Activated naive CD8-positive, alpha-beta T cell (primary cell): Measurements from ENCODE around the gene THBS1.

Experiments
- H3K27ac Mint-ChIP-seq: one replicate; pipeline ENCODE4 v1.8.0; 2021; ENCODE audit warnings: mixed read lengths
- H3K27me3 Mint-ChIP-seq: one replicate; pipeline ENCODE4 v1.8.0; 2021; ENCODE audit warnings: mixed read lengths
- H3K36me3 Mint-ChIP-seq: one replicate; pipeline ENCODE4 v1.8.0; 2021; ENCODE audit warnings: mixed read lengths
- H3K4me1 Mint-ChIP-seq: one replicate; pipeline ENCODE4 v1.8.0; 2021; ENCODE audit warnings: low read depth, mixed read lengths
- H3K4me3 Mint-ChIP-seq: one replicate; pipeline ENCODE4 v1.8.0; 2021; ENCODE audit warnings: mild to moderate bottlenecking, mixed read lengths
- H3K9me3 Mint-ChIP-seq: one replicate; pipeline ENCODE4 v1.8.0; 2021; ENCODE audit warnings: low read depth, mixed read lengths

THBS1 gene

DNA sequence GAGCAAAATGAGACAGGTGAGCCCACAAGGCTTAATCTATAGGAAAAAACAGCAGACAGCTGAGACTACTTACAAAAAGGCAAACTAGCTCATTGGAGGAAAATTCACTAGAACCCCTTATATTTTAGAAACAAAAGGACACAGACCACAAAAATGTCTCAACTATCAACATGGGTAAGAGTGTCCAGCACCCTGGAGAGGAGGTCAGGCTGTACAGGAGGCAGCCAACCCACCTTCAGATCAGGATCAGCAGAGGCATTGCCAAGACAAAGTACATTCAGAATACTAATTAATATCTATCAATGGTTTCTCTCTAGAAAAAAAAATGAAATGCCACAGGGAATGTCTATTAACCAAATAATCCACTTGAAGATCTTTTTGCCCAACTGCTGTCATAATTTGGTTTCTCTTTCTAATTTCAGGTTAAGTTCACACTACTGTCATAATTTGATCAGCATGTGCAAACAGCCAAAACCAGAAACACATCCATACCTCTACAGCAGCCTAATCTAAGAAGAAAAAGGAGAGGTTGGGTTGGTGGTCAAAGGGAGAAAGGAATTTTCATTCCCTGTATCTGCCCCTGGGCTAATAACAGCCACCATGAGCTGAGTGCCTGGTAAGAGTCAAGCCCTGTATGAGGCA is 26.0 kb upstream of the THBS1 start:
- Mint-ChIP-seq H3K27me3 (no peaks in the 10 kb centered on the region), H3K36me3 (no peaks in the 10 kb centered on the region), H3K4me3 (no peak overlapping the region), H3K4me1 (no peaks in the 10 kb centered on the region), H3K9me3 (no peaks in the 10 kb centered on the region), H3K27ac (no peak overlapping the region)

DNA sequence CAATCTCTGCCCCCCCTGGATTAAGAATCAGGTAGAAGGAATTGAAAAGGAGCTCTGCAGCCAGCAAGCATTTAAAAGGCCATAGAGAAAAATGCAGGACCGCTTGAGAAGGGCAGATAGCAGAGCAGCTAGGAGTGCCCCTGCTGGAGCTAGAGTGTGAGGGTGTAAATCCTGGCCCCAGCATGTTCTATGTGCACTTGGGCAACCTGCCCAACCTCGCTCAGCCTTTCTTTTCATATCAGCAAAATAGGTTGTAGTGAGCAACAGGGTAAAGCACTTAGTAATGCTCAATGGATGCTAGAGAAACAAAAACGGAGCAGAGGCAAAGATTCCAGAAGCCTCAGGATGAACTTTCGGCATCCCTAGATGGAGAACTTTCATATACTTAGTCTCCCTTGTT is 25.0 kb upstream of the THBS1 start:
- H3K4me1 Mint-ChIP-seq: no peaks in the 10 kb centered on the region
- H3K36me3 Mint-ChIP-seq: no peaks in the 10 kb centered on the region
- H3K9me3 Mint-ChIP-seq: no peaks in the 10 kb centered on the region
- no peak overlapping the region for H3K4me3 Mint-ChIP-seq
- H3K27me3 Mint-ChIP-seq: no peaks in the 10 kb centered on the region
- no peak overlapping the region for H3K27ac Mint-ChIP-seq

DNA sequence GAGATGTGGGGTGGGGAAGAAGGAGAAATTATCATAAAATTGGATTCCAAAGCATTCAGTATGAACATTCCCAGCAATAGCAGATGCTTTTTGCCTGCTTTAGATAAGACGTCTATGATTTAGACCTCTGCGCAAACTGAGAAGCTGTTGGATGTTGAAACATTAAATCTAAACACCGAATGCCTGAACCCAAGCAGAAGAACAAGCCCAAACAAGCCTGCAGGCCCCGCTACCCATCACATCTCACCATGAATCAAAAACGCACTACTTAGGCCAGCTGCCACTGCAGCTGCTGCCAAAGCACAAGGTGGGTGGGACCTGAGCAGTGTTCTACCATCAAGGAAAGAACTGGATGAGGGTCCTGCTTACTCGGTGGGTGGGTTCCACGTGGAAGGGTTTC is 24.4 kb upstream of the THBS1 start:
- no peak overlapping the region for H3K4me3 Mint-ChIP-seq
- no peaks in the 10 kb centered on the region for H3K27me3 Mint-ChIP-seq
- H3K36me3 Mint-ChIP-seq: no peaks in the 10 kb centered on the region
- no peaks in the 10 kb centered on the region for H3K4me1 Mint-ChIP-seq
- H3K9me3 Mint-ChIP-seq: no peaks in the 10 kb centered on the region
- H3K27ac Mint-ChIP-seq: no peak overlapping the region

DNA sequence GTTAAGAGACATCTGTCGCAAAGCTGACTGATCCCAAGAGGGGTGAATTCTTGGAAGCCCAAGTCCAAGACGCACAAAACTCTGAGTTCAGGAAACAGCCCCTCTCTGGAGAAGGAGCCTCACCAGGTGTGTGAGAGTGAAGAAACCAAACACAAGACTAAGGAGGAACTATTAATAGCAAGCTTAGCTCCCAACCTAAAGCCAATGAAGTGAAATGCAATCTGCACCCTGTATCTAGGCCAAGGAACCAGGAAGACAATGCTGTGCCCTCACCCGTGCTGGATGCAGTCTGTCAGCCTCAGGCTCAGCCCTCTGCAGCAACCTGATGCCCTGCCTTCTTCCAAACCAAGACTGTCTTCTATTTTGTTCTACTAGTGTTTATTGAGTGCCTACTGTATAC is 22.5 kb upstream of the THBS1 start:
- no peaks in the 10 kb centered on the region for H3K36me3 Mint-ChIP-seq
- no peaks in the 10 kb centered on the region for H3K27me3 Mint-ChIP-seq
- no peak overlapping the region for H3K4me3 Mint-ChIP-seq
- H3K4me1 Mint-ChIP-seq: no peaks in the 10 kb centered on the region
- no peaks in the 10 kb centered on the region for H3K9me3 Mint-ChIP-seq
- no peak overlapping the region for H3K27ac Mint-ChIP-seq

DNA sequence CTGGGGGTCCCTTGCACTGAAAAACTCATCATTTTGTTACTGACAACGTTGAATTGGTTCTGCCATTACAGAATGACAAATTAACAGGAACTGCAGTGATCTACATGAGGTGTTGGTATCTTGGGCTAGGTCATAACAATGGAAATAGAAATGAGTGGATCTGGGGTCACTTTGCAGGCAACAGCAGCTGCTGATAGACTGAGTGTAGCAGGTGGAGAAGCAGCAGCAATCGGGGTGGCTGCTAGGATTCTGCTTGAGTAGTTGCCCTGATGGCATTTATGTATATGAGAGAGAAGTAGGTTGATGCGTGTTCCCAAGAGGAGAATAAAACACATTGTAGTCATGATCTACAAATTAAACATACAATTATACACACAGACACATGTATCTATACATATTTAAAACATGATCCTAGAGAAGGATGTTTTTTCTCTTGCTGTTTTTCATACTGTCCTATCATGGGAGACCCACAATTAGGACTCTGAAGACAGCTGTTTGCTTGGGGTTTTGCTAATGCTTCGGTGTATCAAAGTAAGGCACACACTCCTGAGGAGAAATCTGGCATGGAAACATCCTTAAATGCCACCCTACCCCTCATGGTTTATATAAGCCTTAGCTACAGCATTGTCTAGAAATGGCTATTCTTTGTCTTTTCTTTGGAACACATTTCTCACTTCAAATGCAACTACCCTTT is 15.8 kb upstream of the THBS1 start:
- Mint-ChIP-seq H3K27ac (no peak overlapping the region), H3K27me3 (no peaks in the 10 kb centered on the region), H3K4me1 (no peaks in the 10 kb centered on the region), H3K9me3 (no peaks in the 10 kb centered on the region), H3K36me3 (no peaks in the 10 kb centered on the region), H3K4me3 (no peak overlapping the region)

DNA sequence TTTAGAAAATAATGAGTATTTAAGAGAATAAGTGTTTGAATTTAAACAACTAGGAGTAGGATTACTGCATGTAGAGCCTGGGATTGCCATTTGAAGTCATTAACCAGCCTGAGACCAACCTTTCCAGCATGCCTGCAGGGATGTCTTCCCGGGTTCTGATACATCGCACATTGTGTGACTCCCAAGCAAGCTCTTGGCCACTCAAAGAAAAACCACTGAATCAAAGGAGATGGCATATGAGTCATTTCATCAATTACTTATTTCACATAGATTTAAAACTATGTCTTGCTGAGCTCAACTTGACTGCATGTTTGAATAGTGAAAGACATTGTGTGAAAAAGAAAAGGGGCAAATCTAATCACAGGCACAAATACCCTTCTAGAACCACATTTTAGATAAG is 15.0 kb upstream of the THBS1 start:
- Mint-ChIP-seq H3K27ac (no peak overlapping the region), H3K9me3 (no peaks in the 10 kb centered on the region), H3K27me3 (no peaks in the 10 kb centered on the region), H3K36me3 (no peaks in the 10 kb centered on the region), H3K4me1 (no peaks in the 10 kb centered on the region), H3K4me3 (no peak overlapping the region)

DNA sequence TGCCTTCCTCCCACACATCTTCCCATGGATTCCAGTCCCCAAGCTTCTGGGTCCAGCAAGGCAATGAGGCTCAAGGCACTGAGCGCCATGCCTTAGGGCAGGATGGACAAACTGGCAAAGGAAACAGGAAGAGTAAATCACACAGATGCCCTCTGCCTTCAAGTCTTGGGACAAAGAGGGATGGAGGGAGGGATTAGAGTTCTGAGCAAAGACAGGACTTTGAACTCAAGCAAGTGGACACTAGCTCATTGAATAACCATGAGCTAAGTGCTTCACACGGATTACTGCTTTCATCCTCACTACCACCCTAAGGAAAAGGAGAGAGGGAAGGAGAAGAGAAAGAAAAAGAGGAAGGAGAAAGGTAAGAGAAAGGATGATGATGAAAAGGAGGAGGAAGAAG is 7.6 kb upstream of the THBS1 start:
- Mint-ChIP-seq H3K4me3 (no peak overlapping the region), H3K4me1 (no peaks in the 10 kb centered on the region), H3K27me3 (peaks cover 16% of the 10 kb centered on the region), H3K9me3 (no peaks in the 10 kb centered on the region), H3K36me3 (no peaks in the 10 kb centered on the region), H3K27ac (no peak overlapping the region)

DNA sequence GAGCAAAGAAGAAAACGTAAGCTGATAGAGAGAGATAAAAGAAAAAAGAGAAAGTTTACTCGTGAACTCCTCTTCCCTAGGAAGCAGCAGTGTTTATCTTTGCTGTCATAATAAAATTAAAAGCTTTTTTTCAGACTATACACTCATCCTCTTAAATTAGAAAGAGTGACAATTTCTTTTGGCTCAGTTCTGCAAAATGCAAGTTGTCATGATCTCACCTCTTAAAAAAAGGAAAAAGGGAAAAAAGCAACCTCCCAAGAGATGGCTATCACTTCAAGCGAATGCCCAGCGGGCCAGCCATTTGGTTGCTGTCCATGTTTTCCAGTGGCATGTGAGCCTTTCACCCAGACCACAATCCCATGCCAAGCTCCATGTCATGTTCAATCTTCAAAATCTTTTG is 7.0 kb upstream of the THBS1 start:
- H3K27me3 Mint-ChIP-seq: peaks cover 17% of the 10 kb centered on the region
- H3K9me3 Mint-ChIP-seq: no peaks in the 10 kb centered on the region
- H3K36me3 Mint-ChIP-seq: no peaks in the 10 kb centered on the region
- H3K4me1 Mint-ChIP-seq: no peaks in the 10 kb centered on the region
- H3K4me3 Mint-ChIP-seq: no peak overlapping the region
- no peak overlapping the region for H3K27ac Mint-ChIP-seq

DNA sequence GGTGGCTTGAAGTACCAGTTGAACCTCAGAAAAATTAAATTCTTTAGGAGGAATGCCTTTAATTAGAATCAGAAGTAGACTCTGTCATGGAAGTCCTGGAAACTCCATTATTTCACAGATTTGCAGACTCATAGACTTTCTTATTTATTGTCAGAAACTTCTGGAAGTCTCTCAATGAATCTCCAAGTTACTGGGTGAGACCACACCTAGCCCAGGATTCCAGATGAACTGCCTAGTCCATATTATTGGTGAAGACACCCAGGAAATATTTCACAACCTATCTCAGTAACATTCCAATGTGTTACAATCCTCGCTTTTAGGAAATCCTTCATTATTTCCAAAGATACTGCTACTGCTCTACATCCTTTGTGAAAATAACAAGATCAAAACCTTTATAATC is 6.5 kb upstream of the THBS1 start:
- no peak overlapping the region for H3K4me3 Mint-ChIP-seq
- no peaks in the 10 kb centered on the region for H3K36me3 Mint-ChIP-seq
- no peak overlapping the region for H3K27ac Mint-ChIP-seq
- no peaks in the 10 kb centered on the region for H3K9me3 Mint-ChIP-seq
- H3K4me1 Mint-ChIP-seq: no peaks in the 10 kb centered on the region
- peaks cover 22% of the 10 kb centered on the region for H3K27me3 Mint-ChIP-seq

DNA sequence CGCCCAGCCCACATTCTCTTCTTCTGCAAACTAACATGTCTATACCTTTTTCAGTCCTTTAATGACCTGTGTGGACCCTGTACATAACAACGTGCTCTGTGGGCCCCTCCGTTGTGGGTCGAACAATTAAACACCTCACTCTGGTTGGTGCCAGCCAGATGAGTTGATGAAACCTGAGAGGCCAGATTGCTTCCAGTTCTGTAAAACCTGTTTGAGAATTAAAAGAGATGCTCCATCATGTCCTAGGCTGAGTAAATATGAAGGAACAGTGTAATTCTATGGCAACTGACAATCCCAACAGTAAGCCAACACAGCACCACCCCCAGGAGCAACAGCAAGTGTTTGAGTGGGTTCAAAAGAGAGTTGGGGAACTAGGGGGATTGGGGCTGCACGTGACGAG is 5.7 kb upstream of the THBS1 start:
- Mint-ChIP-seq H3K4me3 (no peak overlapping the region), H3K9me3 (no peaks in the 10 kb centered on the region), H3K4me1 (peaks cover 4% of the 10 kb centered on the region), H3K36me3 (no peaks in the 10 kb centered on the region), H3K27ac (no peak overlapping the region), H3K27me3 (peaks cover 26% of the 10 kb centered on the region)

DNA sequence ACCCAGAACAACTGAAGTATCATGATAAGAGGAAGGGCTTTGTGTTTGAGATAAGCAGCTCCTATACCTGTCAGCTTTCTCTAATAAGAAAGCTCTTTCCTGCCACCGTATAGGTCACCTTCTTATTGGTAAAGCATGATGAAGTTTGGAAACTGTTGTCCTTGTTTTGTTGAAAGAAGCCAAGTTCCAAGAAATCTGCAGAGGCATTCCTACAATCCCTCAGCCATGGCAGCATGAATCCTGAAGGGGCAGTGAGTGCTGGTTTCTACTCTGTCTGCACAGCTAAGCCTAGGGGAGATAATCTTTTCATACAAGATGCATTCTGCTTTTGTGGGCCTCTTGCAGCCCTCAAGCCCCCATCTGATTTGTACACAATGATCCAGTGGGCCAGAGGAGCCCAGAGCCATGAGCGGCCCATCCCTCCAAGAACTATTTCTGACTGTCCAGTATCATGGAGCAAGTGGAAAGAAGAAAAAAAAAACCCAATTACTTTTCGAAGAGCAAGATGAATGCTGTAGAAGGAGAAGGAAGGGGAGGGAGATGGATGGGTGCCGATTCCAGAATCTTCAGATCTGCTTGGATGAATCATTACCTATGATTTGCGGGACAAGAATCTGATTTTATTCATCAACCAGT is 1.9 kb upstream of the THBS1 start:
- Mint-ChIP-seq H3K27me3 (peaks cover 30% of the 10 kb centered on the region), H3K36me3 (no peaks in the 10 kb centered on the region), H3K9me3 (no peaks in the 10 kb centered on the region), H3K4me3 (no peak overlapping the region), H3K4me1 (peaks cover 10% of the 10 kb centered on the region), H3K27ac (no peak overlapping the region)

DNA sequence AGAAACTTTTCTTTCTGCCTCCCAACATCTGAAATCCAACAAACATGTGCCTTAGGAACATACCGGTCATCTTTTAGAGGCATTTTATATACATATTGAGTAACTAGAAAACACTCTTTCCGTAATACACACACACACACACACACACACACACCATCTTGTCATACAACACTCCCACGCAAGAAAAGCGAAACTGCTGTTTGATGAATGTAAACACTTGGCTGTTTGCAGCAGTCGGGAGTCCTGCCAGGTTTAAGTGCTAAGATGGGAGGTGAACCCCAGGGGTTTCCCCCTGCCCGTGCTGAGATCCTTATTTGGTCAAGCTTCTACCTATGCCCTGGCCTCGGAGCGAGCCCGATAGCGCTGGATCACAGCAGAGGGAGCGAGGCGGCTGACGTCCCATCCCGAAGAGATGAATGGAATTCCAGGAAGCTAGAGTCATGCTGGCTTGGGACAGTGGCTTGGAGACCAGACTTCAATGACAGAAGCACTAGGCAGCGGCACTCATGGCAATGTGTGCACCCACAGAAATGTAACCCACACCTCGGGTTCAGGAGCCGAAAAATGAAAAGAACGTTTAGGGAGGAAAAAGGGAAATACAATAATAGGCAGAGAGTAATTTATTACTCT is 1.3 kb upstream of the THBS1 start:
- H3K27me3 Mint-ChIP-seq: peaks cover 29% of the 10 kb centered on the region
- no peaks in the 10 kb centered on the region for H3K9me3 Mint-ChIP-seq
- peak overlapping the region; percentile 73 for H3K4me3 Mint-ChIP-seq
- no peak overlapping the region for H3K27ac Mint-ChIP-seq
- H3K36me3 Mint-ChIP-seq: no peaks in the 10 kb centered on the region
- H3K4me1 Mint-ChIP-seq: peaks cover 10% of the 10 kb centered on the region

DNA sequence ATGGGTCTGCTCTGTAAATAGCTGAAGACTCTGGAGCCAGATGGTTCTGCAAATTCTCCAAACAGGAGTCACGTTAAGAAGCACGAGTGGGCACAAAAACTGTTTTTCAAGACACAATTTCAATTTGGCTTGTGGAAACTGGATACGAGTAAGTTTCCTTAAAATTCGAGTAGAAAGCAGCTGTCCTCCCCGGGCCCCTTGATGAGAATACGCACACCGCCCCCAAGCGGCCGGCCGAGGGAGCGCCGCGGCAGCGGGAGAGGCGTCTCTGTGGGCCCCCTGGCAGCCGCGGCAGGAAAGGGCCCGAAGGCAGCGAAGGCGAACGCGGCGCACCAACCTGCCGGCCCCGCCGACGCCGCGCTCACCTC is 778 bp upstream of the THBS1 start:
- H3K4me3 Mint-ChIP-seq: peak overlapping the region; percentile 73
- H3K27me3 Mint-ChIP-seq: peaks cover 28% of the 10 kb centered on the region
- no peaks in the 10 kb centered on the region for H3K36me3 Mint-ChIP-seq
- peaks cover 10% of the 10 kb centered on the region for H3K4me1 Mint-ChIP-seq
- H3K27ac Mint-ChIP-seq: no peak overlapping the region
- H3K9me3 Mint-ChIP-seq: no peaks in the 10 kb centered on the region

DNA sequence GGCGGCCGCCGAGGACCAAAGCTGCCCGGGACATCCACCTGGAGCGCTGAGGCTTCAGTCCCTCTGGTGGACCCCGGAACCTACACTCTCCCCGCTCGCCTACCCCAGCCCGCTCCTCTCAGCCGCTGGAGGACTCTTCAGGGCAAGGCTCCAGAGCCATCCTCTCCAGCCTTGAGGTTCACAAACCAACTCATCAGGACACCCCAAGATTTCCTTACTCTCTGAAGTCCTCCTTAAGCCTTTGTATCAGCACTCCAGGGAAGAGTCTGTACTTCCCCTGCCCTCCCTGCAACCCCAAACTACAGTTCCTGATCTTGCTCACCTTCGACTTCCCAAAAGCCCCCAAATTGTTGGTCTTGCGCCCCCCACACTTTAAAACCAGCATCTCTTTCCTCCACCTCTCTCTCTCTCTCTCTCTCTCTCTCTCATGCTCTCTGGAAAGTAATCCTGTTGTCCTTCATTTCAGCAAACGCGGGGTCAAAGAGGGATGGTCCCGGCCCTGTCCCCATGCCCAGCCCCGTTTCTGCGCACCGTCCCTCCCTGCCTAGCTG is 438 bp downstream of the THBS1 start:
- Mint-ChIP-seq H3K9me3 (no peaks in the 10 kb centered on the region), H3K36me3 (no peaks in the 10 kb centered on the region), H3K4me1 (peaks cover 10% of the 10 kb centered on the region), H3K27me3 (peaks cover 25% of the 10 kb centered on the region), H3K4me3 (peak overlapping the region; percentile 76), H3K27ac (peak overlapping the region; percentile 34)

DNA sequence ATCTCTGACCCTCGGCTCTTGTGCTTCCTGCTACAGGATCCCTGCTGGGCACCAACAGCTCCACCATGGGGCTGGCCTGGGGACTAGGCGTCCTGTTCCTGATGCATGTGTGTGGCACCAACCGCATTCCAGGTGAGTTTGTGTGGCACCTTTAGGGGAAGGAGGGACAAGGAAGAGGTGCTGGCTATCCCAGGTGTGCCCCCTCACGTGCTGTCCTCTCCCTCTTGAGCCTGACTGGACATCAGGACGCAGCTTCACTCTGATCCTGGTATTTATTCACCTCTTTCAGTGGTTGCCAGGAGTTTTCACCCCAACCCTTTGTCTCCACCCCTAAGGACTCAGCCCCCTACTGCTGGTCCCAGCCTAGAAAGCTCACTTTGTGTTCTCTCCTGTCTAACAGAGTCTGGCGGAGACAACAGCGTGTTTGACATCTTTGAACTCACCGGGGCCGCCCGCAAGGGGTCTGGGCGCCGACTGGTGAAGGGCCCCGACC is 960 bp downstream of the THBS1 start:
- Mint-ChIP-seq H3K4me1 (peaks cover 10% of the 10 kb centered on the region), H3K27ac (peak overlapping the region; percentile 34), H3K9me3 (no peaks in the 10 kb centered on the region), H3K4me3 (peak overlapping the region; percentile 76), H3K27me3 (peaks cover 23% of the 10 kb centered on the region), H3K36me3 (no peaks in the 10 kb centered on the region)
